GF-D8 (cell line): ENCODE measurements around the gene KIF9.
A peak's percentile ranks its signal among the peaks of the same experiment; 100 is the strongest.
"Not testable (repeated sequence)": the region's sequence is repeated elsewhere in the genome, so short reads cannot be mapped to it uniquely, and the experiment has no call there.

ENCODE experiments used
- DNase-seq: peaks from one replicate; lab custom pipeline; 2025; lab: John Stamatoyannopoulos, UW

Gene KIF9

DNA sequence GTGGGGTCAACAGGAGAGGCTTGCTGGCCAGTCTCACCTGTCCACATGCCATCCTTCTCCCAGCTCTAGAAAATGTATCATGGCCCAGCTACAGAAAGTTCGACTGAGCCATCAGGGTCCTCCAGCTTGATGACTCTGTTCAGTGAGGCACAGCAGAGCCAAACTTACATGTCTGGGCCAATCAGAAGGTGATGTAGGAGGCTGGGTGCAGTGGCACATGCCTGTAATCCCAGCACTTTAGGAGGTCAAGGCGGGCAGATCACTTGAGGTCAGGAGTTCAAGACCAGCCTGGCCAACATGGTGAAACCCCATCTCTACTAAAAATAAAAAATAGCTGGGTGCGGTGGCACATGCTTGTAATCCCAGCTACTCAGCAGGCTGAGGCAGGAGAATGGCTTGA, 31.5 kb downstream of the KIF9 start:
- not testable (repeated sequence) for DNase-seq

DNA sequence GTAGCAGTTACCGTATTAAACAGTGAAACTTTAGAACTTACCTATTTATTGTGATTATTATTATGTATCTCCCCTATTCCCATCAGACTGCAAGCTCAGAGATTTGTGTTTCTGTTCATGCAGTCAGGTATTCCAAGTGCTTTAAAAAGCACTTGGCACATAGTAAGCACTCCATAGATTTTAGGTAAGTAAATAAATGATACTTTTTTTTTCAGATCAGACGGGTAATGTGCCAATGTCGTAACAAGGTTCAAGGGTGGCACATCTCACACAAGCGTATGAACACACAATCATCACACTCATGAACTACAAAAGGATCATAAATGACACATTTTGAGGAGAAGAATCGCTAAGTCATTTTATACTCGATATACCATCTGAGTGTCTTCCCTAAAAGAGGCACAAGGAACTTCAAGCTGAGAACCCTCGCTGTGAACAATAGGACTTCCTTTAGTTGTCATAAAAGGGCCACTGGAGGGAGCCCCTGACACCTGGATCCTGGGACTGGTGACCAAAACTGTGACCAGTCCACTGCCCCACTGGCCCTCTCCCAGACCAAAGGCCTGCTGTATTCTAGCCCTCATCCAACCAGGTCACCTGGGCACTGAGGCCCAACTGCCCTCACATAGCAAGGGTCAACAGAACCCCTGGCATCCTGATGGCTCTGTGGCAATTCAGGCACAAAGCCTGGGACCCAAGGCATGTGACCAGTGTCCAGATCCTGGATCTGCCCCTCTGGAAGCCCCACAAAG, 32.1 kb downstream of the KIF9 start:
- no peak for DNase-seq

DNA sequence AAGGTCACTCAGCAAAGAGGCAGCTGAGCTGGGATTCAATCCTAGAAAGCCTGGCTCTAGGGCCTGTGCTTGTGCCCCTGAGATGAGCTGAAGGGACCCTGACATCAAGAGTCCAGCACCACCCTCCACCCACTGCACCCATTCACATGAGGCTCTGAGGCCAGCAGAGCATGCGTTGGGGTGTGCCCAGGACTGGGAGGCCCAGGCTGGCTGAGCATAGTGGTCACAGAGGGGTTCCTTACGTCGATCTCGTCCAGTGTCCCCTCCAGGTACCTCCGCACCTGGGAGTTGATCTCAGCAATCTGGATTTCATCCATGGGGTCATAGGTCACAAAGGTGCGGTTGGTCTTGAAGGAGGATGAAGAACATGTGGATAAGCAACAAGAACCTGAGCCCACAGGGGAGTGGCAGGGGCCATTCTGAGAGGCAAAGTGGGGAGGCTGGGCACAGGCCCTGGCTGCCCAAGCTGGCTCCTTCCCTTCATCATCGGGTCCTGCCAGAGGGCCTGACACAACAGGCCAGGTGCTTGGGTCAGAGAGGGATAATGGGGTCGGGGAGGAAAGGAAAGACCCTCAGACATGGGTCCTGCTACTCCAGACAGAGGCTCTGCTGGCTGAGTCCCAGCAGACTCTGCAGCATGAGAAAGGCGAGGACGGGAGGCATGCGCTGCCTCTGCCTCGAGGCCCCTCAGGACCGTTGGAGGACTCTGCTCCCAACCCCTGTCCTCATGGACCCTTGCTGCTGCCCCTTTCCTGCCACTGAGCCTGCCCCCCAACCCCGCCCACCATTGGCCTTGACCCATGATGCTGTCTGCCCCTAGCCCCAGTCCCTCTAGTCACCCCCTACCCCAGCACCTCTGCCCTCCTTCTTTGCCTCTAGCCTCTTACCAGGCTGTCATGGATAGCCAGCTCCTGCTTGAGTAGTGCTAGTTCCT, 35.2 kb downstream of the KIF9 start:
- DNase-seq = no peak

DNA sequence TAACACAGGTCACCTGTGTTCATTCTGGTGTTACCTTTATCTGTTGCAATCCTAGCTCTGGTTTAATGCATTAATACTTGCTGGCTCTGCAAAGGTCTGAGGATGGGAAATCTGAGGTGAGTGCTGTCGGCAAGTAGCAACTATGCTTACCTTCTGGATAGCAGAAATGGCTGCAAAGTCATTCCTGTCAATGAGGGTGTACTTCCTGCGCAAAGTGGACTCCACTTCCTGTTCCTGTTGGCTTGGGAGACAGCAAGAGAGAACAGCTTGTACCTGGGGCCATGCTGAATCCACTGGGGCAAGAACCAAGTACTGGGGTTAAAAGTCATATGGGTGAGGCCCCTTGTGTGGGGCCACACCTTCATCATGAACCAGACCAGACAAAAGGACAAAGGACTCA, 37.3 kb downstream of the KIF9 start:
- DNase-seq = no peak

DNA sequence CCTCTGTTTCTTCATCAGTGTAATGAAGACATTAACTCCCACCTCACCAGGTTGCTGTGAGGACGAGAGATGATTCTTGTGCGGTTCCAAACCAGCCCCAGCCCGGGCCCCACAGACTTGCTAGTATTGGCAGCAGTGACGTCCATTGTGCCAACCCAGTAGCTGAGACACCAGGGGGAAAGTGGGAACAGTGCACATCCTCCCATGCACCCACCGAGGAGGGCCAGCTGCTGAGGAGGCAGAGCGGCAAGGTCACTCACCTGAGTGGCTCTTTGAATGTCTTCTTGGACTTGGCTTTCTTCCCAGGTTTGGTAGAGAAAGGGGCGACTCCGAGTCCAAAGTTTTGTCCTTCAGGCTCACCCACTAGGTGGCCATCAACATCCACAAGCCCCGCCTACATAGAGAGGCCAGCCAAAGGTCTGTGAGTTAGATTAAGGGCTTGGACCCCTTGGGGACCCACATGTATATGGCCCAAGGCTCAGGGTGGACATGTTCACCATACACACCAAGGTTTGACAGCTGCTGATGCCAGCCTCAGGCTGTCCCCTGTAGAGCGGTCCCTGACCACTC, 38.0 kb downstream of the KIF9 start:
- DNase-seq = no peak

DNA sequence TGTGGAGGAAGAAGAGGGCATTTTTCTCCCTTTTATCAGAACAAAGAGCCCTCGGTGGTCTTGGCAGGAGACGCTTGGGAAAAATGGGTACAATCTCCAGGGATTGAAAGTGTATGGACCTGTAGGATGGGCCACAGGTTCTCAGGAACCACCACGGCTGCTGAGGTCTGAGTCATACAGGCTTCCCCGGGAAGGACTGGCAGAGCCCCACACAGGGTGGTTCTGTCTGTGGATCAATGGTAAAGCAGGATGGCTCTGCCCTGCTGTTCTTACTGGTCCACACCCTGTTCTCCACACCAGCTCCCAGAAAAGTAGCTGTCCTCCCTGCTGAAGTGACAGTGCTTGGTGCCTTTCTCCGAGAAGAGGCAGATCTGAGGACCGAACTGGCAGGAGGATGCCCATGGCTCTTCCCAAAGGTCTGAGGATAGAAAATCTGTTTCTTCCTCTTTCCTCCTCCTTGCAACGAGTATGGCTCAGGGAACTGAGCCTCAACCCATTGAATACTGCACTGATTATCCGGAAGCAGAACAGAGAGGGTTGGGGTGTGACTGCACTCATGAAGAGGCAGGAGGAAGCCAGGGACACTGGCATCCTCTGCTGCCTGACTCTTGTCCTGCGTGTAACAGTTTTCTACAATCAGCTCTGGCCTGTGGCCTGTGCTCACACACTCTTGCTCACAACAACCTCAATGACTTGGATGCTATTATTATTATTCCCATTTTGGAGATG, 39.0 kb downstream of the KIF9 start:
- DNase-seq = no peak

DNA sequence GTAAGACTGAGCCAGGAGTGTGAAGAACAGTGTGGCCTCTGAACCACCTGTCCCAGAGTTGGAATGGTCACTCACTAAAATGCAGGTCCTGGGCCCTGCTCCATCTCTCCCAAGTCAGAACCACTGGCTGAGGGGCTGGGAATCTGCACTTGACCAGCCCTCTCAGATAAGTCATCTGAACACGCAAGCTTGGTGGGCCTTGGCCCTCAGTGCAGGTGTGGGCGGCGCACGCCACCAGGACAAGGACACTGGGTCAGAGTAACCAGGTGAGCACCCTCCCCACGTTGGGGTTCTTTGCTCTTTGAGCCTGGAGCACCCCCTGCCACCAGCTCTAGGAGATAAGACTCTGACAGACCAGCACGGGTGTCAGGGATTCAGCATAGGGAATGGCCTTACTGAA, 42.7 kb downstream of the KIF9 start:
- no peak for DNase-seq

DNA sequence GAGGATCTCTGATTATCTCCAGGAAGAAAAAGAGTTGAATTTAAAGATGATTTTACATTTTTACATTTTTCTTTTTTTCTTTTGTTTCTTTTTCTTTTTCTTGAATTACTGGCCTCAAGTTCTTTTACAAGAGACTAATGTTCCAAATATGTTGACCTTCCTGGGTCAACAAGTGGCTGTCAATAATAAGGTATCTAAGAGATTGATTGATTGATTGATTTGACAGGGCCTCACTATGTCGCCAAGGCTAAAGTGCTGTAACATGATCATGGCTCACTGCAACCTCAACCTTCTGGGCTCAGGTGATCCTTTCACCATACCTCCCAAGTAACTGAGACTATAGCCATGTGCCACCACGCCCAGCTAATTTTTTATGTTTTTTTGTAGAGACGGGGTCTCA, 44.6 kb downstream of the KIF9 start:
- no peak for DNase-seq

DNA sequence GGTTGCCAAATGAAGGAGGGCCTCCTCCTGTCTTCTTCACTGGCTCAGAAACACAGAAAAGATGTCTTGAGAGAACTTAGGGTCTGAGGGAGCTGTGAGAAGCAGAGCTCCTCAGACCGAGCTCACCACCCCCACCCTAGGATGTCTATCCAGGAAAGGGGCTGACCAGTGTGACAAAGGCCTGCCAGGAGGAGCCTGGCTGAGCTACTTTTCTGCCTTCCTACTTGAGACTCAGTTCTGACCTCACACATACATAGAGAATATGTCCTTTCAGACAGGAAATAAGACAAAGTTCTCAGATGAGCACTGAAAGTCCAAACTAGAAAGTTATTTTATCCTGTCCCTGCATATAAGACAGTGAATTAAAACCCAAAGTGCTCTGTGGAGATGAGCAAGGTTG, 54.5 kb downstream of the KIF9 start:
- DNase-seq = no peak

DNA sequence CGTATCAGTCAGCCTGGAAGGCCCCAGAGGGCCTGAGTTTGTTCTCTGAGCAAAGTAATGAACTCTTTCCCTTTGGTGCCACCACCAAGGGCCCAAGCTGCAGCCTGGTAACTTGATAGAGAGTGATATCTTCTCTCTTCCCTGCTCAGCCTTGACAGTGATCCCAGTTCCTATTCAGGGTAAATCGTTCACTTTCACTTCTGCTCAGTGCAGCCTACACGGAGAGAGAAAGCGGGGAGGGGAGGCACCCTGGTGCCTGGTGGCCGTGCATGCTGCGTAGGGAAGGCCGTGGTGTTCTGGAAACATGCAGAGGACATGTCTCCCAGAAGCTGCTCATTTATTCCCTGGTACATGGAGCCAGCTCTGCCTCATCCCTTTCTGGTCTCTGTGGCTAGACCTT, 54.9 kb downstream of the KIF9 start:
- no peak for DNase-seq

DNA sequence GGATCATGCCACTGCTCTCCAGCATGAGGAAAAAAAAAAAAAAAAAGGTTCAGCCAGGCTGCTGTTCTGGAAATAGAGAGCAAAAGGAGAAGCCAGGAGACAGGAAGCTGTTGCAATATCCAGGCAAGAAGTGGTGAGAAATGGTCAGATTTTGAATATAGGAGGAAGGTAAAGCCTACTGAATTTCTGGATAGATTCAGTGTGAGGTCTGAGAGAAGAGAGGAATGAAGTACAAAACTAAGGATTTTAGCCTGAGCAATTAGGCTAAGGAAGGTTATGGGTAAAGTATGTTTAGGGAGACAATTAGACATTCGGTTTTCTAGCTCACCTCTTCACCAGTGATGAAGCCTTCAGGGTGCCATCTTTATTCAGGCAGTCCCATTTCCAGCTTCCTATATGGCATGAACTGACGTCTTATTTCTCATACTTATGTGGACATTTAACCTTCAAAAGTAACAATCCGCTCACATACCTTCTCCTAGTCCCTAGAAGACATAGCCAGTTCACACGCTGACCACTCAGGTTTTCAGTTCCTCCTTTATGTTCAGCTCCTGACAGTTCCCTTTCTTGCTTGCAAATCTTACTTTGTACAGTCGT, 57.2 kb downstream of the KIF9 start:
- peak; percentile 73 for DNase-seq

DNA sequence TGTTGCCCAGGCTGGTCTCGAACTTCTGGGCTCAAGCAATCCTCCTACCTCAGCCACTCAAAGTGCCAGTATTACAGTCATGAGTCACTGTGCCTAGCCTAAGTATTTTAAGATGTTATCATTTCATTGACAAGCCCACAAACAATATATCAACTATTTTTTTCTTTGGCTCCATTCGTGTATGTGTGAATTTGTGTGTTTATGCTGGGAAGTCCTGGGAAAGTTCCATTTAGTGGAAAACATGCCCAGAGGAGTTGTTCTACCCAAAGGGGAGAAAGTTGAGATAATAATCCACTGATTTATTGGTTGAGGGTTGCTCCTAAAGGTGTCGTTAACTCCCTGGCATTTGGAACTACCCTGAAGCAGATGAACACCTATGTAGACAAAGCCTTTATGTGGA, 58.8 kb downstream of the KIF9 start:
- DNase-seq = no peak

DNA sequence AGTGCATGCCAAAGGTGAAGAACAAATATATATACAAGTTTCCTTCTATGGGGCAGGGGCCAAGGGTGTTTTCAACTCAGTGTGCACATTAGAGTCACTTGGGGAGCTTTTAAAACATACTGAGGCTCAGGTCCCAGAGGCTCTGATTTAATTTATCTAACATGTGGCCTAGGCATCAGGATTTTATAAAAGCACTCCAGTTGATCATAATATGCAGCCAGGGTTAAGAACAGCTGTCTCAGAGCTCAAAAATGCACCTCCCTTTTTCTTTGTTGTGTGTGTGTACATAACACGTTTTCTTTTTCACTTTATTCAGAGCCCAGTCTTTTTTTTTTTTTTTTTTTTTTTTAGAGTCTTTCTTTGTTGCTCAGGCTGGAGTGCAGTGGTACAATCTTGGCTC, 60.8 kb downstream of the KIF9 start:
- DNase-seq = no peak

DNA sequence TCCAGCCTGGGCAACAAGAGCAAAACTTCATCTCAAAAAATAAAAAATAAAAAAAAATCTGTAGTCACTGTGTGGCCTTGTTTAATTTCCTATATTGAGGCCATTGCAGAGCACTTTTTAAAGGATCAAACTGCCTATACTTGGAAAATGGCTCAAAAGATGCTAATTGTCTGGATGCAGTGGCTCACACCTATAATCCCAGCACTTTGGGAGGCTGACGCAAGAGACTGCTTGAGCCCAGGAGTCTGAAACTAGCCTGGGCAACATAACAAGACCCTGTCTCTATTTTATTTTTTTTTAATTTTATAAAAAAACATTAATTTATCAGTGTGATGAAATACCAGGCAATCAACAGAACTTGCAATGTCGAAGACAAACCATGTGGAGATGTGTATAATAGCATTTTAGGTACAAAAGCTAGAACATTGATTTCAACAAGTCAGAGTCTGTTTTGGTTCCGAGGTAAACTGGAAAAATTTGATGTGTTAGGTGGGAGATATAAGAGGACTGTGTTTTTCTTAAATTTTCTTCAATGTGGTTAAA, 71.7 kb downstream of the KIF9 start:
- no peak for DNase-seq

DNA sequence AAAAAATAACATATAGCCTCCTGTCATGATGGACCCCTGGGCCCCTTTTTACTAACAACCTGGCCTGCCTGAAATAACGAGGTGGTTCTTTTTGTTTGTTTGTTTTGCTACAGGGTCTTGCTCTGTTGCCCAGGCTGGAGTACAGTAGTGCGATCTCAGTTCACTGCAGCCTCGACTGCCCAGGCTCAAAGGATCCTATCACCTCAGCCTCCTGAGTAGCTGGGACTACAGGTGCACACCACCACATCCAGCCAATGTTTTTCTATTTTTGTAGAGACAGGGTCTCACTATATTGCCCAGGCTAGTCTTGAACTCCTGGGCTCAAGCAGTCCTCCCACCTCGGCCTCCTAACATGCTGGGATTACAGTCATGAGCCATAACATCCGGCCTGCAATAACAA, 76.6 kb downstream of the KIF9 start:
- DNase-seq = not testable (repeated sequence)

DNA sequence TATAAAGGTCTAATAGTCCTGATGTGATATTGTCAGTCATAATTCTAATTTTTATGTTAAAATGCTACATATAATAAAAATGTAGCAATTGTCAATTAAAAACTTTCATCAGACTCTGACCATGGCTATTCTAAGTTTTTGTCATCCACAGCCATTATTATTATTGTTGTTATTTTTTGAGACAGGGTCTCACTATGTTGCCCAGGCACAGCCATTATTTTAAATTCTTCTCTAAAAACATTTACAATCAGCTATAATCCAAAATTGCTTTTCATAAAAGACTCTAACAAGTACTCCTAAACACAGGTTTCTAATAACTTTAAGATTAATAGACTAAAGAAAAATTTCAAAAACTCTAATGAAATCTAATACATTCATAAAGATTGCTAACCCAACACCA, 77.7 kb downstream of the KIF9 start:
- no peak for DNase-seq

DNA sequence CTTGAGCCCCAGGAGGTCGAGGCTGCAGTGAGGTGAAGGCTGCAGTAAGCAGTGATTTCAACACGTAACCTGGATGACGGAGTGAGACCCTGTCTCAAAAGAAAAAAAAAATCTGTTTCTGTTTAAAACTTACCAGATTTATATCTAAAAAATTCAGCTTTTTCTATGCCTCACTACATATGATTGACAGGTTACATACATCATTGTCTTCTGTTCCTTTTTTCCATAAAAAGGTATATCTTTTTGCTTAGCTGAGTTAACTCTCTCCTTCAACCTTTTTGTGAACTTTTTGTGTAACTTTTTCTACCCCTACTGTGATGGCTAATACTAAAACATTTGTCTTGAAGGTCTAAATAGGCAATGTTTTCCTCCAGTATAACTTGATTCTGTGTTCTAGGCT, 80.1 kb downstream of the KIF9 start:
- DNase-seq = no peak

DNA sequence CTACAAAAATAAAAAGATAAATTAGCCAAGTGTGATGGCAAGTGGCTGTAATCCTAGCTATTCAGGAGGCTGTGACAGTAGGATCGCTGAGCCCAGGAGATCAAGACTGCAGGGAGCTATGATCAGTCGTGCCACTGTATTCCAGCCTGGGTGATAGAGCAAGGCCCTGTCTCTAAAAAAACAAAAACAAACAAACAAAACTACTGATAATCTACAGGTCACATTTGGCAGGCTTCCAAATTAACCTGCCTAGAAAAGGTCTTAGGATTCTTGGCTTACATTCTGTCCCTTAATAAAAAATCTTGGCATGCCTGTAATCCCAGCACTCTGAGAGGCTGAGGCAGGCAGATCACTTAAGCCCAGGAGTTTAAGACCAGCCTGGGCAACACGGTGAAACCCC, 85.3 kb downstream of the KIF9 start:
- DNase-seq = no peak

DNA sequence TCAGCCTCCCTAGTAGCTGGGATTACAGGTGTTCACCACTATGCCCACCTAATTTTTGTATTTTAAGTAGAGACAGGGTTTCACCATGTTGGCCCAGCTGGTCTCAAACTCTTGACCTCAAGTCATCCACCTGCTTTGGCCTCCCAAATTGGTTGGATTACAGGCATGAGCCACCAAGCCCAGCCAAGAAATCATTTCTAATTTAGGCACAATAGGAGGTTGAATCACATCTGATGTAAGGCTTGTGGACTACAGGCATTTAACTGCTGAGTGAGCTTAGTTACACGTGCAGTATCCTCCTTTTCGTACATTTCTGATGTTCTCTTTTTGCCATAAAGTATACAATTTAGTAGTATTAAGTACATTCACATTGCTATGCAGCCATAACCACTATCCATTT, 87.6 kb downstream of the KIF9 start:
- no peak for DNase-seq

DNA sequence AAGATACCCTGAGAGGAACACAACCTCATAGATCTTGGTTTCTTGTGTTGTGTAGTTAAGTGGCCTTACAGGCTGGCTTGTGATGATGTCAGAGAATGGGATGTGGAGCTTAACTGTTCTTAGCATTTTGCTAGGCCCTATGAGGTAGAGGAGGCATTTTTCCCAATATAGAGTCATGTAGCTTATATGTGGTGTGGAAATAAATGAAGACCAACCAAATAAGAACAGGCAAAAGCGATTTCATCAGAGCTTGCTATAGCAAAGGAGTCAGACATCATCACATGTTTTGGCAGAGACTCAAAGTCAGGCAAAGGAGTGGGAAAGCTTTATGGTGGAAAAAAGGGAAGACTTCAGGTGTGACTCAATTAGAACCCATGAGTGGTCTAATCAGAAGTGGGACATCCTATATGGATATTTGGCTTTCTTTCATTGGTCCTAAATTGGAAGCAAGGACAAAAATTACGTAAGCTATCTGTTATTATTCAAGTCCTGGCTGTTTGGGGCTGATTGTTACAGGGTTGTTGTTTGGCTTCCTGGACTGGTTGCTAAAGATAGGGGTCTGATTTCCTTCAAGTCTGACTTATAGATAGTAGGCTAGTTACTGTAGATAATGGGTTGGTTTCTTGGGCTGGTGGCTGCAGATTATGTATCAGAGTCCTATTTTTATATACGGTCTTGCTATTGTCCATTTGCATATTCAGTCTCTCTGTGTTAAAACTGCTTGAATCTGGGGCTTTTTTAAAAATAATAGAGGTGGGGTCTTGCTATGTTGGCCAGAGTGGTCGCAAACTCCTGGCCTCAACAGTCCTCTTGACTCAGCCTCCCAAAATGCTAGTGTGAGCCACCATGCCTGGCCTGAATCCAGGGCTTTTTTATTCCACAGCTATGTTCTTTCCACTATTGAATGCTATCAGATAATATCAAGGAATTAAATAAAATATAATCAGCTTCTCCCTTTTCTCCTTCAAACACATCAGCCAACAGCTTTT, 88.4 kb downstream of the KIF9 start:
- no peak for DNase-seq
